Muscle of back (tissue), 11 donors: ENCODE results near the gene DCAF12. TPM values are rescaled to one million over a fixed set of nuclear protein-coding genes. Genes with fewer than 3 reads are reported as not detected.
A peak's percentile ranks its signal among the peaks of the same experiment; 100 is the strongest.

Experiments used
- DNase-seq, 3 donors: peaks; one replicate each; pipeline versions ENCODE4 v3.0.0 to v3.0.0-alpha.2; 2013
- polyA plus RNA-seq, 10 donors: library from polyadenylated mRNA; unstranded; fragments of 120-200 nt; gene quantifications; one replicate each; pipeline ENCODE4 v1.2.1, GENCODE V29; 2013; ENCODE audit not compliant: insufficient read length in 10 of 10

The DCAF12 gene
- polyA plus RNA-seq, 10 donors: 33.6 to 60.3 (median 36.9) TPM

GRCh38 chr9:34127035-34127948 is 794 bp upstream of the DCAF12 start:
- peak in 1 of 3 donors; percentile 39 for DNase-seq

GRCh38 chr9:34125681-34126206 is 754 bp downstream of the DCAF12 start:
- DNase-seq: peak in 2 of 3 donors; percentile 6 to 11

GRCh38 chr9:34124926-34125325 is 1.6 kb downstream of the DCAF12 start:
- DNase-seq: no peak

- peak in 1 of 3 donors; percentile 5 for DNase-seq
Observed at GRCh38 chr9:34124099-34124498, 2.4 kb downstream of the DCAF12 start.

GRCh38 chr9:34123682-34124081 is 2.8 kb downstream of the DCAF12 start:
- peak; percentile 7 to 42 (median 21) for DNase-seq

GRCh38 chr9:34121996-34122395 is 4.5 kb downstream of the DCAF12 start:
- no peak for DNase-seq

- DNase-seq: no peak
Observed at GRCh38 chr9:34119713-34120112, 6.8 kb downstream of the DCAF12 start.

GRCh38 chr9:34114436-34114835 is 12.1 kb downstream of the DCAF12 start:
- DNase-seq: no peak

GRCh38 chr9:34106110-34106509 is 20.4 kb downstream of the DCAF12 start:
- DNase-seq: no peak

- DNase-seq: no peak
Observed at GRCh38 chr9:34102796-34103195, 23.7 kb downstream of the DCAF12 start.

- no peak for DNase-seq
Observed at GRCh38 chr9:34098307-34098706, 28.2 kb downstream of the DCAF12 start.

- no peak for DNase-seq
Observed at GRCh38 chr9:34097865-34098264, 28.6 kb downstream of the DCAF12 start.

GRCh38 chr9:34096751-34097150 is 29.7 kb downstream of the DCAF12 start:
- no peak for DNase-seq

GRCh38 chr9:34093578-34093977 is 32.9 kb downstream of the DCAF12 start:
- DNase-seq: no peak

- DNase-seq: no peak
Observed at GRCh38 chr9:34089311-34089710, 37.2 kb downstream of the DCAF12 start.

GRCh38 chr9:34087370-34087769 is 39.1 kb downstream of the DCAF12 start:
- no peak for DNase-seq

GRCh38 chr9:34086864-34087263 is 39.6 kb downstream of the DCAF12 start:
- no peak for DNase-seq

GRCh38 chr9:34085581-34086500 is 40.7 kb downstream of the DCAF12 start:
- DNase-seq: peak in 2 of 3 donors; percentile 15 to 20

GRCh38 chr9:34084562-34084961 is 41.9 kb downstream of the DCAF12 start:
- peak; percentile 12 to 27 (median 20) for DNase-seq

GRCh38 chr9:34079181-34079580 is 47.3 kb downstream of the DCAF12 start:
- DNase-seq: no peak

- peak in 2 of 3 donors; percentile 33 to 49 for DNase-seq
Observed at GRCh38 chr9:34072868-34073590, 53.5 kb downstream of the DCAF12 start.
